Measurements from ENCODE around the gene CMBL.
A peak's percentile ranks its signal among the peaks of the same experiment; 100 is the strongest.
"Not testable (repeated sequence)": the region's sequence is repeated elsewhere in the genome, so short reads cannot be mapped to it uniquely, and the experiment has no call there.

Gene CMBL

DNA sequence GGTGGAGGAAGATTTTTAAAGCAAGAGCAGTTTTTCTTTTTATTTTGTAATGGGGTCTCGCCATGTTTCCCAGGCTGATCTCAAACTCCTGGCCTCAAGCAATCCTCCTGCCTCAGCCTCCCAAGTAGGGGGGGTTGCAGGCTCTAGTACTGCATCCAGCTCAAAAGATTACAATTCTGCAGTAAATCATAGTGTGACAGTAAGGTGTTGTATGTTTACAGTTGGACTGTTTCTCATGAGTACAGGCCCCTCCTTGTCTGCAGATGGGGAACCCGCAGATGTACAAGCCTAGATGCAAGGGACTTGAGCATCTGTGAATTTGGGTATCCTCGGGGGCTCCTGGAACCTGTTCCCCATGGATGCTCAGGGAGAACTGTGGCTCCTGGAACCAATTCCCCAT lies 54.3 kb downstream of the CMBL start:
- no peak for DNase-seq

DNA sequence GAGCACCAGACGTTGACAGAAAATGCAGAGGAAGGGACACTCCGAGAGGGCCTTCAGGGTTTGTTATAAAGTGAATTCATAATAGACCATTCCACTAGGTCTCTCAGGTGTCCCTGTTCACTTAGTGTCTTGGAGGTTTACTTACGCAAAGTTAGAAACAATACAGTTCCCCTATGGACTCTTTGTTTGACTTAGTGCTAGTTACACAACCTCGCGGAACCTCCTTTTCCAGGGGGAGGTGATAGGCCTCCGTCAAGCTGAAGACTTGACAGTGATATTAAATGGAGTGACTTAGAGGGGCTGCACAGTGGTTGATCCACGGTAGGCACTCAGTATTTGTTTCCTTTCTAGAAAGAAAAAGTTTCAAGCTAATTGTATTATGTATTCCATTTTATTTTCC lies 56.3 kb downstream of the CMBL start:
- no peak for DNase-seq

DNA sequence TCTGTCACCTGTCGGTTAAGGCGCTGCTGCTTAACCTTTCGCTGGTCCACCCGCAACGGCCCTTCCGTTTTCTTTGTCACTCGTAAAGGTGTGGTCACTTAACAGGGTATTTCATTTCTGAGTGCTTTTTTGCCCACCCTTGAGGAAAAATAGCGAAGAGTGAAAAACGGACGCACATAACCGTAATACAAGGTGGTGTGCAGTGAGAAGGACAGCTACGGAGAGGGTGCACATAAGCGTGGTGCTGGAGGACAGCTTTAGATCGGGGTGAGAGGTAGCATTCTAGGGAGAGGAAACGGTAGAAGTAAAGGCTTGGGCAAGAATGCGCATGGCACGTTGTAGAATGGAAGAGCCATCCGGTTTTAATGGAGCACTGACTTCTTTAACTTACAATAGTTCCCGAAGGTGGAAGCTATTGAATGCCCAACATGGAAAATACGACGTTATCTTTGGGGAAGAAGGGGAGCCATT lies 56.9 kb downstream of the CMBL start:
- DNase-seq, result no peak

DNA sequence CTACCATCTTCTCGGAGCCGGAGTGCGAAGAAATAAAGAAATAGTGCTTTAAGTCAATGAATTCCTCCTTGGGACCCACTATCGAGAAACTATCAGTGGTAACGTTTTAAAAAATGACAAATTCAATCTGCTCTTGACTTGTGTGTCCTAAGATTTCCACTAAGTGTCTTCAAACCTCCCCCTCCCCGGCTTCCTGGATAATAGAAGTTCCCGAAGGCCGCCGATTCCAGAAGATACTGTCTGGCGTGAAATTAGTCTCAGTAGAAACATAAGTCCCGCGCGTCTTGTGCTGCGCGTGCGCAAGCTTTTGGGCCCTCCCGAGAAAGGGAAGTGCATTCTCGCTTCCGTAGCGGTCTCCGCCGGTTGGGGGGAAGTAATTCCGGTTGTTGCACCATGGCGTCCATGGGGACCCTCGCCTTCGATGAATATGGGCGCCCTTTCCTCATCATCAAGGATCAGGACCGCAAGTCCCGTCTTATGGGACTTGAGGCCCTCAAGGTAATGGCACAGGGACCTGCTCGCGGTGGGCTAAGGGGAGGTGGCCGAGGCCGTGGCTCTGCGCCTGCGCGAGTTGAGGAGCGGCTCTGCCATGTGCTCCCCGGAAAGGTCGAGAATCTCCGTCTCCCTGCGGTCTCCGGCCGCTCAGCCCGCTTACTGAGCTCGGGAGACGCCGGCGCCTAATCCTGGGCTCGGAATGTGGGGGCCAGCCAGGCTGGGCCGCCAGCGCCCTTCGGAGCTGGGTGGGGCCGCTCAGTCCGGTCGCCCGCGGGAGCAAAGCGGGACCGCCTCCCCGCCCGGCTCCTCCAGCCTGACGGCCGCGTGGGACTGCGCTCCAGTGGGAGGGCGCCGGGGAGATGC lies 57.5 kb downstream of the CMBL start, which contains the start of gene CCT5:
TSS of gene CCT5 (plus strand) at position 333 of the 858 bp plus-strand sequence. CDS start at position 394, 61 bp downstream.
- DNase-seq, result peak; percentile 94

DNA sequence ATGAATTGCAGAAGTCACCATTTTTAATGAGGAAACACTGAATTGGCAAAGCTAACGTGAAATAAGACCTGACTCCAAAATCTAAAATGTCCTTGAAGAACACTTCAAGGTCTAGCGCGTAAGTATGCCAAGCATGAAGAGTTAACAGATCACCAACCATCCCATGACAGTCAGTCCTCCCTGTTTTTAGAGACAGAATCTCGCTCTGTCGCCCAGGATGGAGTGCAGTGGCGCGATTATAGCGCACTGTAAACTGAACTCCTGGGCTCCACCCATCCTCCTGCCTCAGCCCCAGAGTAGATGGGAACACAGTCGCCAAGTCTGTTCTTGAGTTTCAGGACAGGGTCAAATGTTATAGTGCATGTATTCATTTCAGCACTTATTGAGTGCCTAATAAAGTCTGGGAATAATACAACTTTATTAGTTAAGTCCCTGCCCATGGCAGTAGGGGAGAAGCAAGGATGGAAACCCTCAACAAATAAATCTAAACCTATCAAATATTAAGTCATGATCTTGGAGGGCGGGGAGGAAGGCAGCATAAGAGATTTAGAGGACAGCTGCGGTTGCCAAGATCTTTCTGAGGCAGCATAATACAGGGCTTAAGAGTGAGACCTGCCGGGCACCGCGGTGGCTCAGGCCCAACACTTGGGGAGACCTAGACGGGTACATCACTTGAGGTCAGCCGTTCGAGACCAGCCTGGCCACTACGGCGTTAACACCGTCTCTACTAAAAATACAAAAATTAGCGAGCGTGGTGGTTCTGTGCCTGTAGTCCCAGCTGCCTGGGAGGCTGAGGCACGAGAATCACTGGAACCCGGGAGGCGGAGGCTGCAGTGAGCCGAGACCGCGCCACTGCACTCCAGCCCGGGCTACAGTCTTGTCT lies 59.1 kb downstream of the CMBL start:
- peak; percentile 47 for DNase-seq

DNA sequence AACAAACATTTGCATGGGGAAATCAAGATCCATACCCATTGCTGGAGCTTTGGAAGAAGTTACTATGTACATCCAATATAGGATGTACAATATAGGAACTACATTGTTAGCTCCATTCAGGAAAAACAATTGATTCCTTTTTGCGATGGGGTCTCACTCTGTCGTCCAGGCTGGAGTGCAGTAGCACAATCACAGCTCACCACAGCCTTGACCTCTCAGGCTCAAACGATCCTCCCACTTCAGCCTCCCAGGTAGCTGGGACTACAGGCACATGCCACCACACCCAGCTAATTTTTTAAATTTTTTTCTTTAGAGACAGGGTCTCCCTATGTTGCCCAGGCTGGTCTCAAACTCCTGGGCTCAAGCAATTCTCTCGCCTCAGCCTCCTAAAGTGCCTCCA lies 60.5 kb downstream of the CMBL start:
- DNase-seq, result not testable (repeated sequence)

DNA sequence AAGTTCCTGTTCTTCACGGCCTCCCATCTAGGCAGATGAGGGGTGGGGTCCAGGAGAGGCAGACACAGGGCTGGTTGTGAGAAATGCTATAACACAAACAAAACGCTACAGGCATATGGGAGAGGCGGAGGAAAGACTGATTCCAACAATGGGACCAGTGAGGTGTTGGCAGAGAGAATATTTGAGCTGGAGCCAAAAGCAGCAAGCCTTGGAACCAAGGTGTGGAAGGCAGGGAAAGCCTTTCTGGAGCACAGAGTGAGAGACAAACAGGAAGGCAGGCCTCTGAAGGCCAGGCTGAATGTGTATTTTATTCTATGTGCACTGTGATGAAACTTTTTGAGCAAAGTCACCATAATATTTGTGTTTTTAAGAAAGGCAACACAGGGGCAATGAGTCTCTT lies 60.9 kb downstream of the CMBL start:
- no peak for DNase-seq

DNA sequence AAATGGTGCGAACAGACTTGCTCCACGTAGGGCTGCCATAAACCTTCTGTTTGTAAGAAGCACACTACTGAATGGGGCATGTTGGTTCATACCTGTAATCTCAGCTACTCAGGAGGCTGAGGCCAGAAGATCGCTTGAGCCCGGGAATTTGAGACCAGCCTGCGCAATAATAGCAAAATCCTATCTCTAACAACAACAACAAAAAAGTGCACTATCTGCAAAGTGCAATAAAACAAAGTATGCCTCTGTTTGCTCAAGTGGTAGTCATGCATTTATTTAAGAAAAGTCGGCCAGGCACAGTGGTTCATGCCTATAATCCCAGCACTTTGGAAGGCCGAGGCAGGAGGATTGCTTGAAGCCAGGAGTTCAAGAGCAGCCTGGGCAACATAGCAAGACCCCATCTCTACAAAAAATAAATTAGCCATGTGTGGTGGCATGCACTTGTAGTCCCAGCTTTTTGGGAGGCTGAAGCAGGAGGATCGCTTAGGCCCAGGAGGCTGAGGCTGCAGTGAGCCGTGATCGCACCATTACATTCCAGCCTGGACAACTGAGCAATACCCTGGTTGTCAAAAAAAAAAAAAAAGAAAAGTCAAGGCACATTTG lies 63.3 kb downstream of the CMBL start:
- no peak for DNase-seq

DNA sequence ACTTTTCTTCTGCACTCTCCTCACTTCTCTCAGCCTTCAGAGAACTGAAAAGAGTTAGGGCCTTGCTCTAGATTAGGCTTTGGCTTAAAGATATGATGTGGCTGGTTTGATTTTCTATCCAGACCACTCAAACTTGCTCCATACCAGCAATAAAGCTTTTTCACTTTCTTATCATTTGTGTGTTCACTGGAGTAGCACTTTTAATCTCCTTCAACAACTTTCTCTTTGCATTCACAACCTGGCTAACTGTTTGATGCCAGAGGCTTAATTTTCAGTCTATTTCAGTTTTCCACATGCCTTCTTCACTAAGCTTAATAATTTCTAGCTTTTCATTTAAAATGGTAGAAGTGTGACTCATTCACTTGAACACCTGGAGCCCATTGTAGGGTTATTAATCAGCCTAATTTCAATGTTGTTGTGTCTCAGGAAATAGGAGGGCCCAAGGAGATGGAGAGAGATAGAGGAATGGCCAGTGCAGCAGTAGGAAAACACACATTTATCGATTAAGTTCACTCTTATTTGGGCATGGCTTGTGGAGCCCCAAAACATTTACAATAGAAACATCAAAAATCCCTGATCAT lies 64.0 kb downstream of the CMBL start:
- no peak for DNase-seq

DNA sequence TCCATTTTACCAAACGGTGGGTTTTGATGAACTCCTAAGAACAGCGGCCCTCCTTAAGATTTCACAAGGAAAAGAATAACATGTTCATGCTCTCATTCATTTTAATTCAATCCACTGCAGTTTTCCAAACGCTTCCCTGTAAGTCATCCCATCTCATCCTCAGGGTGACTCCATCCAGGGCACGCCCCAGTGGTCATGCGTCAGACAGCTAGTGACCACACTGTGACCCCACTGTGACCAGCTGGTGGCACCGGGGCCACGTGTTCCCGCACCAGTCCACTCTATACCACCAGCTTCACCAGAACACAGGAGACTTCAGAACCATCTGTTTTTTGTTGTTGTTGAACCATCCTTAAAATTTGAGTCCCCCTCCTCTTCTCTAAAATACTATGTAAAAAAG lies 72.4 kb downstream of the CMBL start:
- no peak for DNase-seq

DNA sequence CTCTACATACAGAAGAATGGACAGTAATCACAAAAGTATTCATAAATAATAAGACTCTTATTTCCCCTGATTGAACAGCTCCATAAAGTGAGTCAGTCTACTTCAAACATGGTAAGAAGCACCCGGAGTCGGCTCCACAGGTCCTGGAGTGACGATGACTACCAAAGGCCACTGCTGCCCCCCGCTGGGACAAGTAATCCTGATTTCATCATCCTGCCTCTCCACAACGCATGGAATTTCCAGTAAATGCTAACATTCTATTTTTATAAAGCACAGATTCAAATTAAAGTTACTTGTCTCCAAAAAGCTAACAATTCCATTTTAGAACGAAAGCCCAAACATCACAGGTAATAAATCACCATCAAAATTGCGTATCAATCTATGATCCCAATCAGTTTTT lies 74.2 kb downstream of the CMBL start:
- DNase-seq, result peak; percentile 34

DNA sequence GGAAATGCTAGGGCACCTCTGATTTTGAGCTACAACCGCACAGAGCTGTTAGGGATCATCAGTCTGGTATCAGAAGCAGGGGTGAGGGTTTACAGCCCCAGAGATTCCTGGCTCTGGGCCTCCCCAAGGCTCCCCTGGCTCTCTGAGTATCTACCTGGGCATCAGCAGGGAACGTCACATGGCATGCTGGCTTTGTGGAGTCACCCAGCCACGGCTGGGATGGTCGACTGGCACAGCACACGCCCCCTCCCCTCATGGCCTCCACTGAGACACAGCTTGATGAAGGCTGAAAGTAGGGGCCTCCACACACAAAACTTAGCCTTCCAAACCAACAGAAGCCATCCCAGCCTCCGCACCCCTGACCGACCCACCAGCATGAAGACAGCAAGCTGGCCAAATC lies 74.7 kb downstream of the CMBL start:
- no peak for DNase-seq

DNA sequence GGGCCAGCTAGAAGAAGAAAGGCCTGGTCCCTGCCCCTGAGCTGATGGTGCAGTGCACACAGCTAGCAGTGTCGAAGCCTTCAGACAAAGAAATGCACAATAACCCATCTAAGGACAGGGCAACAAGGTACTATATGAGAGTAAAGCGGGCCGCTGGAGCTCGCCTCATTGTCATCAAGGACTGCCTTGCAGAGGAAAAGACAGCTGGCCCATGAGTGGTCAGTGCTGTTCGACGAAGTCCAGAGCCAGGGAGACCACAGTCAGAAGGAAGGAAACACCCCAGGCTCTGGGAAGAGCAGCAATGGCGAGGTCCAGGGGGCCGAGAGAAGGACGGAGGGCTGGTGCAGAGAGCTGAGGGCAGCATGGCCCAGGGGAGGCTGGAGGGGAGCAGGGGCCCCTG lies 75.3 kb downstream of the CMBL start:
- no peak for DNase-seq

DNA sequence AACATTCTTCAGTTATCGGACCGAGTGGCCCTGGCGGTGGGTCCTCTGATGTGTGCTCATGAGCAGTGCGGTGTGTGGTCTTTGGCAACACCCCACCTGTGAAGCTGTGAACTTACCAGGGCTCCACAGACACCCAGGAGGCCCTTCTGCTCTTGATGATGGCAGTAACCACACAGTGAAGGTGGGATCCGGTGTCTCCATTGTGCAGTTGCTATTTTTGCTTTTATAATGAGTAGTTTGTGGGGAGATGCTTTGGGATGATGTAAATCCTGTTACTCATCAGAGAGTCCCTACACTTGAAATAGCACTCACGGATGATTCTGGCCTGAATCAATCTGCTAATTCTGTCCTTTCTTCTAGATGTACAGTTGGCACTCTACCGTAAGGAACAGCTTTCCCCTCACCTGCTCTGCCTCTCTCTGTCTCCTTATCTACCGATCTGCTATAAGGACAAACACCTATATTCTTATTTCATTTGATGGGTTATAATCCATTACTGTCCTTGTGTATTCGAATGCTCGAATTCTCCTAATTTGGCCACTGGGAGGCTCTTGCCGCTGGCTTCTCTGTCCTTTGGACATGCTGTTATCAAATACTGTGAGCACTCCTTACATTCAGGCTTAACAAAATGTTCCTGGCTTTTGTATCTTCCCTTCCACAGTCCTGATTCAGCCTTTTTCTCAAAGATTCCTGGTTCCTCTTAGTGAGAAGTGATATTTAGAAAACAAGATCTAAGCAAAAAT lies 78.2 kb downstream of the CMBL start:
- DNase-seq, result no peak

DNA sequence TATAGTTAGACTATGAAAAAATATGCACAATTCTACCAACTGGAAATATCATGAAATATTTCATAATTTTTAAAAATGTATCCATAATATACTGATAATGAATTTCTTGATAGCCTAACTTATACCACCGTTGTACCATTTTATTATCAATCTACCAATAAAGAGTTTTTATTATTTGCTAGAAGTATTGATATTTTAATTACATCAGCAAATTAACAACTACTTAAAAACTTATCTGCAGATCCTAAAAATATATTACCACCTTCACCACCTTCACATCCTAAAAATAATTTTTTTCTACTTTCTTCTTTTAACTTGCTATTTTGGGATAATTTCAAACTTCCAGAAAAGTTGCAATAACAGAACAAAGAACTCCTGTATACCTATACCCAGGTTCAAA lies 79.4 kb downstream of the CMBL start:
- no peak for DNase-seq
